Ovary (tissue), 3 donors: Measurements from ENCODE around the gene CORO6.

Experiments
- POLR2A ChIP-seq: fragments of 450-650 bp; IDR thresholded peaks from one replicate; pipeline ENCODE4 v1.6.1; 2017; ENCODE audit warnings: antibody characterized with exemption, mild to moderate bottlenecking, moderate library complexity
- TF ChIP-seq, protein P1 (sequence below), 3 donors: fragments of 450-650 bp in 2 of 3; fragments of 200-600 bp in 1 of 3; IDR thresholded peaks; one replicate each; pipeline versions ENCODE4 v1.5.1 to v1.8.0; 2016 to 2022; ENCODE audit warnings: antibody characterized with exemption in 3 of 3, mild to moderate bottlenecking in 1 of 3
- donor health status: DM: no; HTN: no; CAD: no.

DNA sequence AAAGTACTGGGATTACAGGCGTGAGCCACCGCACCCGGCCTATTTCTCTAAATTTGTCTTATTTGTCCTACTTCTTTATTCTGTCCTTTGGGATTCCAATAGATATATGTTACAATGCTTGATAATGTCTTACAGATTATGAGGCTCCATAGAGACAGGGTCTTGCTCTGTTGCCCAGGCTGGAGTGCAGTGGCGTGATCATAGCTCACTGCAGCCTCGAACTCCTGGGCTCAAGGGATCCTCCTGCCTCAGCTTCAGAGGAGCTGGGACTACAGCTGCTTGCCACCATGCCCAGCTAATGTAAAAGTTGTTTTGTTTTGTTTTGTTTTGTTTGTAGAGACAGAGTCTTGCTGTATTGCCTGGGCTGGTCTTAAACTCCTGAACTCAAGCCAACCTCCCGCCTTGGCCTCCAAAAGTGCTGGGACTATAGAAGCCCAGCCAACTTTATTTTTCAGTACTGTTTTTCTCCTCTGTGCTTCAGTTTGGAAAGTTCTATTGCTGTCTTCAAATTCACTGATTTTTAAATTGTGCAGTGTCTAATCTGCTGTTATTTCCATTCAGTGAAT, 19.5 kb downstream of the CORO6 start:
- TF ChIP-seq POLR2A, result no peak
- TF ChIP-seq, protein P1, sequence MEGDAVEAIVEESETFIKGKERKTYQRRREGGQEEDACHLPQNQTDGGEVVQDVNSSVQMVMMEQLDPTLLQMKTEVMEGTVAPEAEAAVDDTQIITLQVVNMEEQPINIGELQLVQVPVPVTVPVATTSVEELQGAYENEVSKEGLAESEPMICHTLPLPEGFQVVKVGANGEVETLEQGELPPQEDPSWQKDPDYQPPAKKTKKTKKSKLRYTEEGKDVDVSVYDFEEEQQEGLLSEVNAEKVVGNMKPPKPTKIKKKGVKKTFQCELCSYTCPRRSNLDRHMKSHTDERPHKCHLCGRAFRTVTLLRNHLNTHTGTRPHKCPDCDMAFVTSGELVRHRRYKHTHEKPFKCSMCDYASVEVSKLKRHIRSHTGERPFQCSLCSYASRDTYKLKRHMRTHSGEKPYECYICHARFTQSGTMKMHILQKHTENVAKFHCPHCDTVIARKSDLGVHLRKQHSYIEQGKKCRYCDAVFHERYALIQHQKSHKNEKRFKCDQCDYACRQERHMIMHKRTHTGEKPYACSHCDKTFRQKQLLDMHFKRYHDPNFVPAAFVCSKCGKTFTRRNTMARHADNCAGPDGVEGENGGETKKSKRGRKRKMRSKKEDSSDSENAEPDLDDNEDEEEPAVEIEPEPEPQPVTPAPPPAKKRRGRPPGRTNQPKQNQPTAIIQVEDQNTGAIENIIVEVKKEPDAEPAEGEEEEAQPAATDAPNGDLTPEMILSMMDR (IDR thresholded peaks at IDR 0.05), result no peak
